ENCODE measurements around the gene PUS1. TPM values are rescaled to one million over a fixed set of nuclear protein-coding genes. Genes with fewer than 3 reads are reported as not detected.

The PUS1 gene
- total RNA-seq, 1 donor from 2014 or later: 71.2 TPM

- Mint-ChIP-seq H3K9me3 (no peaks in the 10 kb centered on the region), H3K27ac (no peak overlapping the region), H3K27me3 (ENCODE audit: low read depth) (no peaks in the 10 kb centered on the region), H3K4me1 (ENCODE audit: low read depth) (peaks cover 4% of the 10 kb centered on the region), H3K4me3 (ENCODE audit: low read depth) (no peak overlapping the region), H3K36me3 (ENCODE audit: low read depth) (no peaks in the 10 kb centered on the region)
- DNase-seq (ENCODE audit: low spot score): no peak
- intact Hi-C loops (cut with micrococcal nuclease): no loop called here
Observed at GRCh38 chr12:131922772-131923171, 6.3 kb upstream of the PUS1 start.

- Mint-ChIP-seq H3K4me1 (ENCODE audit: low read depth) (peaks cover 8% of the 10 kb centered on the region), H3K27ac (no peak overlapping the region)
- intact Hi-C loops (cut with micrococcal nuclease): no loop called here
Observed at GRCh38 chr12:131923260-131923659, 5.8 kb upstream of the PUS1 start.

GRCh38 chr12:131927110-131928079, 1.7 kb upstream of the PUS1 start:
- Mint-ChIP-seq H3K4me3 (ENCODE audit: low read depth) (peak overlapping the region; percentile 86), H3K27me3 (ENCODE audit: low read depth) (no peaks in the 10 kb centered on the region), H3K4me1 (ENCODE audit: low read depth) (peaks cover 14% of the 10 kb centered on the region), H3K27ac (no peak overlapping the region), H3K9me3 (no peaks in the 10 kb centered on the region), H3K36me3 (ENCODE audit: low read depth) (peaks cover 21% of the 10 kb centered on the region)
- intact Hi-C loops (cut with micrococcal nuclease): no loop called here
- DNase-seq (ENCODE audit: low spot score): no peak

More at GRCh38 chr12:131923260-131923659, 5.8 kb upstream of the PUS1 start:
- DNase-seq (ENCODE audit: low spot score): no peak
- no peaks in the 10 kb centered on the region for H3K9me3 Mint-ChIP-seq
- no peaks in the 10 kb centered on the region for H3K36me3 Mint-ChIP-seq (ENCODE audit: low read depth)
- H3K4me3 Mint-ChIP-seq (ENCODE audit: low read depth): no peak overlapping the region
- no peaks in the 10 kb centered on the region for H3K27me3 Mint-ChIP-seq (ENCODE audit: low read depth)

- H3K27me3 Mint-ChIP-seq (ENCODE audit: low read depth): no peaks in the 10 kb centered on the region
- peaks cover 27% of the 10 kb centered on the region for H3K36me3 Mint-ChIP-seq (ENCODE audit: low read depth)
- peaks cover 17% of the 10 kb centered on the region for H3K4me1 Mint-ChIP-seq (ENCODE audit: low read depth)
- intact Hi-C loops (cut with micrococcal nuclease): no loop called here
- H3K9me3 Mint-ChIP-seq: no peaks in the 10 kb centered on the region
- DNase-seq (ENCODE audit: low spot score): no peak
- H3K4me3 Mint-ChIP-seq (ENCODE audit: low read depth): peak overlapping the region; percentile 86
- peak overlapping the region; percentile 91 for H3K27ac Mint-ChIP-seq
Observed at GRCh38 chr12:131928080-131928710, 881 bp upstream of the PUS1 start.

- H3K27ac Mint-ChIP-seq: peak overlapping the region; percentile 92
- intact Hi-C loops (cut with micrococcal nuclease): loop anchor here (1.0 kb wide), 3 partner anchors 19 to 154 kb away; partner anchors contain the start of genes EP400 and ULK1
Observed at GRCh38 chr12:131929581-131930456, 743 bp downstream of the PUS1 start.

GRCh38 chr12:131930510-131930909, 1.4 kb downstream of the PUS1 start:
- DNase-seq (ENCODE audit: low spot score): no peak
- Mint-ChIP-seq H3K27me3 (ENCODE audit: low read depth) (no peaks in the 10 kb centered on the region), H3K27ac (peak overlapping the region; percentile 62), H3K4me1 (ENCODE audit: low read depth) (peaks cover 14% of the 10 kb centered on the region), H3K9me3 (no peaks in the 10 kb centered on the region), H3K4me3 (ENCODE audit: low read depth) (peak overlapping the region; percentile 91), H3K36me3 (ENCODE audit: low read depth) (peaks cover 41% of the 10 kb centered on the region)
- intact Hi-C loops (cut with micrococcal nuclease): no loop called here

More at GRCh38 chr12:131929581-131930456, 743 bp downstream of the PUS1 start:
- Mint-ChIP-seq H3K4me1 (ENCODE audit: low read depth) (peaks cover 14% of the 10 kb centered on the region), H3K36me3 (ENCODE audit: low read depth) (peaks cover 38% of the 10 kb centered on the region), H3K27me3 (ENCODE audit: low read depth) (no peaks in the 10 kb centered on the region), H3K4me3 (ENCODE audit: low read depth) (peak overlapping the region; percentile 98), H3K9me3 (no peaks in the 10 kb centered on the region)
- peak; percentile 38 for DNase-seq (ENCODE audit: low spot score)

GRCh38 chr12:131933387-131933786, 4.3 kb downstream of the PUS1 start:
- peaks cover 9% of the 10 kb centered on the region for H3K4me1 Mint-ChIP-seq (ENCODE audit: low read depth)
- DNase-seq (ENCODE audit: low spot score): no peak
- H3K27ac Mint-ChIP-seq: no peak overlapping the region
- no peaks in the 10 kb centered on the region for H3K27me3 Mint-ChIP-seq (ENCODE audit: low read depth)
- intact Hi-C loops (cut with micrococcal nuclease): no loop called here
- H3K36me3 Mint-ChIP-seq (ENCODE audit: low read depth): peaks cover 55% of the 10 kb centered on the region
- H3K9me3 Mint-ChIP-seq: no peaks in the 10 kb centered on the region
- no peak overlapping the region for H3K4me3 Mint-ChIP-seq (ENCODE audit: low read depth)

GRCh38 chr12:131934535-131934934, 5.5 kb downstream of the PUS1 start:
- no peak for DNase-seq (ENCODE audit: low spot score)
- Mint-ChIP-seq H3K27ac (no peak overlapping the region), H3K36me3 (ENCODE audit: low read depth) (peaks cover 60% of the 10 kb centered on the region), H3K4me1 (ENCODE audit: low read depth) (peaks cover 9% of the 10 kb centered on the region), H3K9me3 (no peaks in the 10 kb centered on the region), H3K27me3 (ENCODE audit: low read depth) (no peaks in the 10 kb centered on the region), H3K4me3 (ENCODE audit: low read depth) (no peak overlapping the region)
- intact Hi-C loops (cut with micrococcal nuclease): no loop called here

- Mint-ChIP-seq H3K36me3 (ENCODE audit: low read depth) (peaks cover 61% of the 10 kb centered on the region), H3K9me3 (no peaks in the 10 kb centered on the region), H3K27me3 (ENCODE audit: low read depth) (no peaks in the 10 kb centered on the region), H3K4me1 (ENCODE audit: low read depth) (no peaks in the 10 kb centered on the region), H3K4me3 (ENCODE audit: low read depth) (no peak overlapping the region), H3K27ac (no peak overlapping the region)
- intact Hi-C loops (cut with micrococcal nuclease): no loop called here
- DNase-seq (ENCODE audit: low spot score): no peak
Observed at GRCh38 chr12:131938082-131938481, 9.0 kb downstream of the PUS1 start.

- H3K27me3 Mint-ChIP-seq (ENCODE audit: low read depth): no peaks in the 10 kb centered on the region
- intact Hi-C loops (cut with micrococcal nuclease): no loop called here
- no peak for DNase-seq (ENCODE audit: low spot score)
Observed at GRCh38 chr12:131939007-131939406, 9.9 kb downstream of the PUS1 start.

GRCh38 chr12:131940141-131940547, 11.1 kb downstream of the PUS1 start:
- Mint-ChIP-seq H3K4me1 (ENCODE audit: low read depth) (no peaks in the 10 kb centered on the region), H3K36me3 (ENCODE audit: low read depth) (peaks cover 61% of the 10 kb centered on the region), H3K4me3 (ENCODE audit: low read depth) (no peak overlapping the region), H3K27me3 (ENCODE audit: low read depth) (no peaks in the 10 kb centered on the region), H3K9me3 (no peaks in the 10 kb centered on the region), H3K27ac (no peak overlapping the region)
- no peak for DNase-seq (ENCODE audit: low spot score)
- intact Hi-C loops (cut with micrococcal nuclease): no loop called here

More at GRCh38 chr12:131939007-131939406, 9.9 kb downstream of the PUS1 start:
- Mint-ChIP-seq H3K9me3 (no peaks in the 10 kb centered on the region), H3K27ac (no peak overlapping the region), H3K4me3 (ENCODE audit: low read depth) (no peak overlapping the region), H3K4me1 (ENCODE audit: low read depth) (no peaks in the 10 kb centered on the region), H3K36me3 (ENCODE audit: low read depth) (peaks cover 61% of the 10 kb centered on the region)
